BE2C (cell line): ENCODE measurements around the gene DTYMK.
"Not testable (repeated sequence)": the region's sequence is repeated elsewhere in the genome, so short reads cannot be mapped to it uniquely, and the experiment has no call there.

Source experiments
- DNase-seq: peaks from one replicate; pipeline ENCODE4 v3.0.0-alpha.2; 2020
- H3K27me3 ChIP-seq: fragments of 250-450 bp; sonication (Bioruptor Pico); 2 replicates; pipeline ENCODE4 v1.5.1; 2020; ENCODE audit warnings: mild to moderate bottlenecking
- H3K36me3 ChIP-seq: fragments of 250-450 bp; sonication (Bioruptor Pico); 2 replicates; pipeline ENCODE4 v1.5.1; 2020; ENCODE audit warnings: mild to moderate bottlenecking
- H3K4me1 ChIP-seq: fragments of 250-450 bp; sonication (Bioruptor Pico); 2 replicates; pipeline ENCODE4 v1.5.1; 2020
- H3K4me3 ChIP-seq: 2 replicates; pipeline ENCODE4 v1.5.1; 2011; ENCODE audit warnings: low read depth, low read length
- H3K9me3 ChIP-seq: fragments of 250-450 bp; sonication (Bioruptor Pico); 2 replicates; pipeline ENCODE4 v1.5.1; 2020
- TF ChIP-seq, protein P1 (sequence below): IDR thresholded peaks from 2 replicates; pipeline ENCODE4 v1.5.1; 2012; ENCODE audit warnings: mild to moderate bottlenecking, low read depth, low read length

Gene DTYMK

DNA sequence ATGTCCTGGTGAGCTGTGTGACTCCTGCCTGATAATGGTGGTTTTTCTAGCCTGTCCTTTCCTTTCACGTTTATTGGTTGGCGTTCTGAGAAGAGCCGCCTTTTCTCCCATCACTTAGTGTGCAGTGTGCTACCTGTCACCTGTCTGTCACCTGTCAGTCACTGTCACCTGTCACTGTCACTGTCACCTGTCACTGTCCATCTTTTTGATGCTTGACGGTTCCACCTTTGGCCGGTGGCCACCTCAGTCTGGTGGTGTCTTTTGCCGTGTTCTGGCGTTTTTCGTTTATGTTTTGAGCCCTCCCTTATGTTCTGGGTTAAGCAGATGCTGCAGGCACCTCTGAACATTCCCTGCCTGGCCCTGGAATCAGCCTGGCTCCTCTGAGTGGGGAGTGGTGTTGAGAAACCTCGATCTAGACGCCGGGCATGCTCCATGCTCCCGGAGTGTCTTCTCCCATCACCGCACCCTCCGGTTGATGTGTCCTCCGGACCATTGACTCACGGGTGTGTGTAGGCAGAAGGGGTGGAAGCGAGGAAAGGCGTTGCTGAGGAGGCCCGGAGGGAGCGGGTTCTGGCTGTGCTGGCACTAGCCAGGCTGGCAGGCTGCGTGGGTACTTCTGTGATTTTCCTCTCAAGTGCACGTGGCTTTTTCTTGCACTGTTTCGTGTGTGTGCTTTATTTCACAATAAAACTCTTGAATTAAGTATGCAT, 20.7 kb downstream of the DTYMK start:
- Histone ChIP-seq H3K36me3 (peaks cover 35% of the 10 kb centered on the region), H3K27me3 (no peaks in the 10 kb centered on the region), H3K9me3 (no peaks in the 10 kb centered on the region), H3K4me1 (peaks cover 18% of the 10 kb centered on the region), H3K4me3 (peak overlapping the region; percentile 21; the same call in 1 of the 2 replicates)
- DNase-seq: no peak
- TF ChIP-seq, protein P1, sequence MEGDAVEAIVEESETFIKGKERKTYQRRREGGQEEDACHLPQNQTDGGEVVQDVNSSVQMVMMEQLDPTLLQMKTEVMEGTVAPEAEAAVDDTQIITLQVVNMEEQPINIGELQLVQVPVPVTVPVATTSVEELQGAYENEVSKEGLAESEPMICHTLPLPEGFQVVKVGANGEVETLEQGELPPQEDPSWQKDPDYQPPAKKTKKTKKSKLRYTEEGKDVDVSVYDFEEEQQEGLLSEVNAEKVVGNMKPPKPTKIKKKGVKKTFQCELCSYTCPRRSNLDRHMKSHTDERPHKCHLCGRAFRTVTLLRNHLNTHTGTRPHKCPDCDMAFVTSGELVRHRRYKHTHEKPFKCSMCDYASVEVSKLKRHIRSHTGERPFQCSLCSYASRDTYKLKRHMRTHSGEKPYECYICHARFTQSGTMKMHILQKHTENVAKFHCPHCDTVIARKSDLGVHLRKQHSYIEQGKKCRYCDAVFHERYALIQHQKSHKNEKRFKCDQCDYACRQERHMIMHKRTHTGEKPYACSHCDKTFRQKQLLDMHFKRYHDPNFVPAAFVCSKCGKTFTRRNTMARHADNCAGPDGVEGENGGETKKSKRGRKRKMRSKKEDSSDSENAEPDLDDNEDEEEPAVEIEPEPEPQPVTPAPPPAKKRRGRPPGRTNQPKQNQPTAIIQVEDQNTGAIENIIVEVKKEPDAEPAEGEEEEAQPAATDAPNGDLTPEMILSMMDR: no peak

DNA sequence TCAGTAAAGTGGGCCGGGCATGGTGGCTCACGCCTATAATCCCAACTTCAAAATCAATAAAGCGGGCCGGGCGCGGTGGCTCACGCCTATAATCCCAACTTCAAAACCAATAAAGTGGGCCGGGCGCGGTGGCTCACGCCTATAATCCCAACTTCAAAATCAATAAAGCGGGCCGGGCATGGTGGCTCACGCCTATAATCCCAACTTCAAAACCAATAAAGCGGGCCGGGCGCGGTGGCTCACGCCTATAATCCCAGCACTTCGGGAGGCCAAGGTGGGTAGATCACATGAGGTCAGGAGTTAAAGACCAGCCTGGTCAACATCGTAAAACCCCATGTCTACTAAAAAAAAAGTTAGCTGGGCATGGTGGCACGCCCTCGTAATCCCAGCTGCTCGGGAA, 23.9 kb downstream of the DTYMK start:
- Histone ChIP-seq H3K4me1 (peaks cover 18% of the 10 kb centered on the region), H3K36me3 (peaks cover 32% of the 10 kb centered on the region)
- H3K27me3 ChIP-seq, H3K9me3 ChIP-seq, H3K4me3 ChIP-seq, DNase-seq: not testable (repeated sequence)

DNA sequence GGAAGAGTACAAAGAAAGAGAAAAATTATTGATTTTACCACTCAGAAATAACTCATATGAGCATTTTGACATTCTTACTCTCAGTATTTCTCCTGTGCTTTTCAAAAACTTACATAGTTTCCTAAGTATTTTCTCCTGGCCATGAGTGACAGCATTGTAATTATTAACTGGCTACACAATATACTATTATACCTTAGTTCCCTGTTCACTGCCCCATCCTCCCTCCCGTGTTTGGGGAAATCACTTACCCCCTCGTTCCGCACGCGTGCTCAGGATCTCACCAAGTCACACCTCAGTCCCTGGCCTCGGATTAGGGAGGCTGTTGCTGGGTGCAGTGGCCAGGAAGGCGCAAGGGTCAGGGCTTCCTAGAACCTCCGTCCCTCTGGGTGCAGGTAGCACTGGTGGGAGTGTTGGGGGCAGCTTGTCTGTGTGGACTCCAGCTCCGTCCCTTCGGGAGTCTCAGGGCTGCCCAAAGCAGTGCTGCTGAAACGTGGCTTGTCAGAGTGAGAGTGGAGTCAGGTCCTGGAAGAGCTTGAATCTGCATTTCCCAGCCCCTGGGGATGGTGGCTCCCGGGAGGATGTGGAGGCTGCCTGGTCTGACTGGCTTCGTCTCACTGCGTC, 25.9 kb downstream of the DTYMK start:
- TF ChIP-seq, protein P1: no peak
- Histone ChIP-seq H3K27me3 (no peaks in the 10 kb centered on the region), H3K36me3 (peaks cover 33% of the 10 kb centered on the region), H3K4me1 (peaks cover 6% of the 10 kb centered on the region), H3K9me3 (no peaks in the 10 kb centered on the region), H3K4me3 (no peak overlapping the region)
- DNase-seq: no peak

DNA sequence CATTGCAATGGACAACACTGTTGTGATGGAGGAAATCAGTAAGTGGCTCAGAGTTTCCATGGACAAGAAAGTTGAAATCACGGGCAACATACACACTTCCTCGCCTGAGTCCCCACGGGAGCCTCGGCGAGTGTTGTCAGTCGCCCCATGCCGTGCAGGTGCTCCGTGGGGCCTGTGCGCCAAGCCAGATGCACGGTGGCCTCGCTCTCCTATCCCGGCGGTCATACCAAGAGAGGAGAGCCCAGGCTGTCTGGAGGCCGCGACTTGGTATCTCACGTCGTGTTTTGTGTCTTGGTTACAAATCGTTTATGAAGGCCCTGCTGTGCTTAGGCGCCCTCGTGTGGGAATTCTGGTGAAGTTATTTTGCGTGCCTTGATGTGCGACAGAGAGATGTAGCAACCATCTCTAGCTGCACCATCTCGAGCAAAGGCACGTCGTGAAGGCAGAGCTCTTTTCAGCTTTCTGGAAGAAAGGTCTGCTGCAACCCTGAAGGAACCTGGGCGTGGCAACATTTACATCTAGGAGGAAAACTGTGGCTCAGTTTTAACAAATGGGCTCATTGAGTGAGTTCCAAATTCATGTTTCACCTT, 27.4 kb downstream of the DTYMK start:
- peaks cover 44% of the 10 kb centered on the region for H3K36me3 ChIP-seq
- H3K9me3 ChIP-seq: no peaks in the 10 kb centered on the region
- no peaks in the 10 kb centered on the region for H3K27me3 ChIP-seq
- peak; percentile 78 for DNase-seq
- TF ChIP-seq, protein P1: peak; percentile 86
- no peaks in the 10 kb centered on the region for H3K4me1 ChIP-seq
- no peak overlapping the region for H3K4me3 ChIP-seq

DNA sequence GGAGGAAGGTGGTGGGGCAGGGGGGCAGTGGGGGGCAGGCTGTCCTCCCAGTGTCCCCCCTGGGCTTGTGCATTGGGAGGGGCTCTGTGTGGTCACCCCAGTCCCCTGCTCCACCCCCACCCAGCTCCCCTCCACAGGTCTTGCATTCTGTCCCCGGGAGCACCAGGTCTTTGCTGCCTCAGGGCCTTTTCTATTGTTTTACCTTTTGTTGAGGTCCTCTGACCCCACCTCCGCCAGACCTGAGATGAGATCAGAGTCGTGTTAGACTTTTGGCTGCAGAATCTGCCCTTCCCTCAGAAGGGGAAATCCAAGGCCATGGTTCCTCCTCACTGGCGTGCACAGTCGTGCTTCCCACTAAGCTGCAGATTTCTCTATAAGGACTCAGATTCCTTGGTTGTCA, 28.3 kb downstream of the DTYMK start:
- no peaks in the 10 kb centered on the region for H3K4me1 ChIP-seq
- TF ChIP-seq, protein P1: no peak
- H3K36me3 ChIP-seq: peaks cover 50% of the 10 kb centered on the region
- H3K4me3 ChIP-seq: no peak overlapping the region
- no peaks in the 10 kb centered on the region for H3K9me3 ChIP-seq
- H3K27me3 ChIP-seq: no peaks in the 10 kb centered on the region
- no peak for DNase-seq

DNA sequence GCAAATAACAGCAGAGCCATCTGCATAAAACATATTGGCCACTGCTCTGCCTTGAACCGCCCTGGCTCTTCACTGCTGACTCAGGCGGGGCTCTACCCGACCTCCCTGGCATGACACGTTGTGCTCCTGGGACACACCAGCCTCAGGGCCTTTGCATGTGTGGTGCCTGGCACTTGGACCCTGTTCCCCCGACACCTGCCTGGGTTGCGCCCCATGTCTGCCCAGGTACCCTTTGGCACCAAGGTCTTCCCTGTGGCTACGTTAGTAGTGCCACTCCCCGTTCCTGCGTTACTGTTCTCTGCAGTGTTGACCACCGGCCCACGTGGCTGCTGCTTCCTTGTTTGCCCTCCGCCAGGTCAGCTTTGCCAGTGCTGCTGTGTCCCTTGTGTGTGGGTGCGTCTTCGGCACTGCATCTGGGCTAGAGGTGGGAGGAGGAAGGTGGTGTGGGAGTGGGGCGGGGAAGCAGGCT, 28.8 kb downstream of the DTYMK start:
- no peaks in the 10 kb centered on the region for H3K27me3 ChIP-seq
- H3K36me3 ChIP-seq: peaks cover 54% of the 10 kb centered on the region
- no peak overlapping the region for H3K4me3 ChIP-seq
- TF ChIP-seq, protein P1: no peak
- no peaks in the 10 kb centered on the region for H3K9me3 ChIP-seq
- H3K4me1 ChIP-seq: no peaks in the 10 kb centered on the region
- DNase-seq: no peak
